ENCODE measurements around the gene SLC2A10. TPM values are rescaled to one million over a fixed set of nuclear protein-coding genes. Genes with fewer than 3 reads are reported as not detected.

Gene SLC2A10
- total RNA-seq, 4 donors from 2014 or later, result 10.0 to 20.1 (median 11.5) TPM

GRCh38 chr20:46682063-46682821 lies 27.2 kb upstream of the SLC2A10 start:
- H3K36me3 ChIP-seq, result peaks cover 0 to 24% of the 10 kb centered on the region in 2 donors
- H3K27ac ChIP-seq, result no peak overlapping the region
- ATAC-seq, result no peak
- H3K27me3 ChIP-seq, result no peaks in the 10 kb centered on the region
- TF ChIP-seq POLR2AphosphoS5 (IDR thresholded peaks at IDR 0.05), result no peak
- TF ChIP-seq EP300 (IDR thresholded peaks at IDR 0.05), result no peak
- no peak for TF ChIP-seq CTCF (IDR thresholded peaks at IDR 0.05)
- TF ChIP-seq POLR2A (IDR thresholded peaks at IDR 0.05), result no peak
- H3K4me1 ChIP-seq, result peaks cover 6 to 59% (median 14%) of the 10 kb centered on the region in 3 donors
- WGBS, 2 donors (ENCODE audit: low coverage in 1 of 2), result 89% methylated on average over 6 to 8 of the region's 9 CpGs
- no peak overlapping the region for H3K4me3 ChIP-seq
- no peaks in the 10 kb centered on the region for H3K9me3 ChIP-seq

- no peak for ATAC-seq
- H3K36me3 ChIP-seq, result peaks cover 0 to 24% of the 10 kb centered on the region in 2 donors
- H3K9me3 ChIP-seq, result no peaks in the 10 kb centered on the region
- peak overlapping the region in 2 of 4 donors; percentile 62 to 72 for H3K27ac ChIP-seq
- H3K4me3 ChIP-seq, result peak overlapping the region in 1 of 2 donors; percentile 41
- WGBS, 2 donors (ENCODE audit: low coverage in 1 of 2), result 54 to 71% methylated on average over 1 to 8 of the region's 12 CpGs
- H3K27me3 ChIP-seq, result no peaks in the 10 kb centered on the region
- peaks cover 14 to 68% (median 23%) of the 10 kb centered on the region in 3 donors for H3K4me1 ChIP-seq
- TF ChIP-seq POLR2A (IDR thresholded peaks at IDR 0.05) (no peak), CTCF (IDR thresholded peaks at IDR 0.05) (no peak), POLR2AphosphoS5 (IDR thresholded peaks at IDR 0.05) (no peak), EP300 (IDR thresholded peaks at IDR 0.05) (no peak)
These were observed 26.3 kb upstream of the SLC2A10 start for GRCh38 chr20:46683011-46683667.

GRCh38 chr20:46683668-46683938 lies 25.8 kb upstream of the SLC2A10 start:
- Histone ChIP-seq H3K36me3 (peaks cover 0 to 24% of the 10 kb centered on the region in 2 donors), H3K9me3 (no peaks in the 10 kb centered on the region), H3K4me3 (peak overlapping the region; percentile 39 to 41), H3K27ac (peak overlapping the region in 2 of 4 donors; percentile 62 to 72), H3K4me1 (peaks cover 16 to 72% (median 26%) of the 10 kb centered on the region in 3 donors), H3K27me3 (no peaks in the 10 kb centered on the region)
- ATAC-seq, result no peak
- no peak for TF ChIP-seq POLR2A (IDR thresholded peaks at IDR 0.05)
- no peak for TF ChIP-seq CTCF (IDR thresholded peaks at IDR 0.05)
- no peak for TF ChIP-seq EP300 (IDR thresholded peaks at IDR 0.05)
- no peak for TF ChIP-seq POLR2AphosphoS5 (IDR thresholded peaks at IDR 0.05)
- 21 to 34% methylated on average over 8 of the region's 8 CpGs for whole genome bisulfite sequencing, 2 donors (ENCODE audit: low coverage in 1 of 2)

- Histone ChIP-seq H3K4me3 (peak overlapping the region; percentile 39 to 41), H3K4me1 (peaks cover 16 to 72% (median 26%) of the 10 kb centered on the region in 3 donors), H3K36me3 (peaks cover 0 to 24% of the 10 kb centered on the region in 2 donors), H3K27me3 (no peaks in the 10 kb centered on the region), H3K9me3 (no peaks in the 10 kb centered on the region), H3K27ac (peak overlapping the region in 3 of 4 donors; percentile 62 to 73 (median 72))
- TF ChIP-seq POLR2A (IDR thresholded peaks at IDR 0.05) (peak in 1 of 2 donors; percentile 16), EP300 (IDR thresholded peaks at IDR 0.05) (no peak), POLR2AphosphoS5 (IDR thresholded peaks at IDR 0.05) (no peak), CTCF (IDR thresholded peaks at IDR 0.05) (no peak)
- WGBS, 2 donors (ENCODE audit: low coverage in 1 of 2), result 14 to 24% methylated on average over 7 to 22 of the region's 23 CpGs
- ATAC-seq, result peak; percentile 73
These were observed 25.3 kb upstream of the SLC2A10 start for GRCh38 chr20:46683939-46684750.

All from gastroesophageal sphincter (tissue), 4 donors.